T1000 (cell line): ENCODE measurements around the gene PRPF40B.

ENCODE experiments used
- DNase-seq: peaks from one replicate; lab custom pipeline; 2025; ENCODE audit warnings: mixed read lengths; lab: John Stamatoyannopoulos, UW

Gene PRPF40B

DNA sequence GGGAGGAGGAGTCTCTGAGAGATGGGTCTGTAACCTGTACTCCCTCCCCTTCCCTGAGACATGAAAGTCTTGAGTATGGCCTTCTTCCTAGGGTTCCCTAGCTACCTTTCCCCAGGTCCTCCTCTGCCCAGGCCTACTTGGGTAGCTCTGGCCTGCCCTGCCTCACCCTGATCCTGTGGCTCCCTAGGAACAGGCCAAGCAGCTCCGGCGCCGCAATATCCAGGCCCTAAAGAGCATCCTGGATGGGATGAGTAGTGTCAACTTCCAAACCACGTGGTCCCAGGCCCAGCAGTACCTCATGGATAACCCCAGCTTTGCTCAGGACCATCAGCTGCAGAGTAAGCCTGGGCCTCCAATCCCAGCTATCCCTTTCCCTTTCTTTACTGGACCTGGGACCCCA, 12.3 kb downstream of the PRPF40B start:
- DNase-seq, result no peak

DNA sequence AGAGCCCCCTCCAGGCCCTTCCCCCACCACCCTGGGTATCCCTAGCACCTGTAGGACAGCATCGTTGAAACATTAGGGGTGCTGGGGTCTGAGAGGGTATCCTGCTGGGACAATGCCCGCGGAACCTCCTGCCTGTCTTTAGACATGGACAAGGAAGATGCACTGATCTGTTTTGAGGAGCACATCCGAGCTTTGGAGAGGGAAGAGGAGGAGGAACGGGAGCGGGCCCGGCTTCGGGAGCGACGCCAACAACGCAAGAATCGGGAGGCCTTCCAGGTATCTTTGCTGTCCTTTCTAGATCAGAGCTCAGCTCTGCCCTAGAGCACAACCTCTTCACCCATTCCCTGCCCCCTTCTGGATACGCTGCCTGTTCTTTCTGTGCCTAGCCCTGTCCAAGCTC, 13.2 kb downstream of the PRPF40B start:
- DNase-seq, result no peak

DNA sequence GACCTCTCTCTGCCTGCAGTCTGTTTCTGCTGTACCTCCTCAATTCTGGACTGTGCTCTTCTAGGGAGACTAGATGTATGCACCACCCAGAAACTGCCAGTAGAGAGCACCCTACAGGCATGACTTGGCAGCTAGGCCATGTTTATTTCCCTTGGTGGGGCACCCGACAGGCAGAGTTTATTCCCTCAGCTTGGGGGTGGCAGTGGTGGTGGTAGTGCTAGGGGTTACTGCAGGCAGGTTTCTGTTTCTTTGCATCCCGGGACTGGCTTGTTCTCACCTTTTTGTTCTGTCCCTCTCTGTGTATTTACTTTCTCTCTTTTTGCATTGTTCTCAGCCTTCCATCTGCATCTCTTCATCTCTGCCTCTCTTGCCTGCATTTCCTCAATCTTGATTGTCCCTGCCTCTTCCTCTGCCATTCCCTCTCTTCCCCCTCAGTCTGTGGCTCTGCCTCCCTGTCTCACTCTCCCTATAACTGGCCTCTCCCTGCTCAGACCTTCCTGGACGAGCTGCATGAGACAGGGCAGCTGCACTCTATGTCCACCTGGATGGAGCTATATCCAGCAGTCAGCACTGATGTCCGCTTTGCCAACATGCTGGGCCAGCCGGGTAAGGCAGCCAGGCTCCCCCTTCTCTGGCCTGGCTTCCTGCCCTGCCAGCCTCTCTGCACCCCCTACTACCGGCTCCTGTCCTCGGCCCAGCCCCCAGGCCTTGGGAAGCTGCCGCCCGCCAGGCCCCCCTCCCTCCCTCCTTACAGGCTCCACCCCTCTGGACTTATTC, 13.8 kb downstream of the PRPF40B start:
- no peak for DNase-seq

DNA sequence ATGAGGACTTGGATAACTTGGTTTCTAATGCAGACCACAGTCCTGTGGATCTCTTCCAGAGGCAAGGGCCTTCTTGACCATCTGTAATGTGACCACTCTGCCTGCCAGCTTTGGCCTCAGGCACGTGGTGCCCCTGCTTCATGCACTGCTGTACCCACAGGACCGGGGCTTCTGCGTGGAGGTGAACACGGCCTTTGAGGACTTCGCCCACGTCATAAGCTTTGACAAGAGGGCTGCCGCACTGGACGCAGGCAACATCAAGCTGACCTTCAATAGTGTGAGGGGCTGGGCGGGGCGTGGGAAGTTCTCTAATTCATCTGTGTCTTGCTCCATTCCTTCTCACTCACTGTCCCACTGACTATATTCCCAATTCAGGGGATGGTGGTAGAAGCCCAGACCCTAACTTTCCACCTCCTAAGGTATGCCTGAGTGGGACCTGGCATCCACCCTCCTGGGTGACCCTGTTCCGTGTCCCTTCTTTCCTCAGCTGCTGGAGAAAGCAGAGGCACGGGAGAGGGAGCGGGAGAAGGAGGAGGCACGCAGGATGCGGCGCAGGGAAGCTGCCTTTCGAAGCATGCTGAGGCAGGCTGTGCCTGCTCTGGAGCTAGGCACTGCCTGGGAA, 18.5 kb downstream of the PRPF40B start:
- no peak for DNase-seq

DNA sequence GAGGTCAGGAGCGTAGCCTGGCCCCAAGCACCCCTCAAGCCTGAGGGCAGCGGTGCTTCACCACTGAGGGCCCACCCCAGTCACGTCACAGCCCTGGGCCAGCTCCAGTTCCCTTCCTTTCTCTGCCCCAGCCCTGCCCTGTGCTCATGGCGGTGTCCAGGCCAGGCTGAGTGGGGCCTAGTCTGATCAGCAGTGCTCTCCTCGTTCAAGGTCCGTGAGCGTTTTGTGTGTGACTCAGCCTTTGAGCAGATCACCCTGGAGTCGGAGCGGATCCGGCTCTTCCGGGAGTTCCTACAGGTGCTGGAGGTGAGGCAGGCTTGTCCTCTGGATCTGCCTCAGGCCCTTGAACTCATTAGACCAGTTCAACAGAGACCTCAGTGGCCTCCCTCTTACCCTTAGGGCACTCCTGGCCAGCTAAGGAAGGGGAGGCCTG, 19.0 kb downstream of the PRPF40B start:
- no peak for DNase-seq

DNA sequence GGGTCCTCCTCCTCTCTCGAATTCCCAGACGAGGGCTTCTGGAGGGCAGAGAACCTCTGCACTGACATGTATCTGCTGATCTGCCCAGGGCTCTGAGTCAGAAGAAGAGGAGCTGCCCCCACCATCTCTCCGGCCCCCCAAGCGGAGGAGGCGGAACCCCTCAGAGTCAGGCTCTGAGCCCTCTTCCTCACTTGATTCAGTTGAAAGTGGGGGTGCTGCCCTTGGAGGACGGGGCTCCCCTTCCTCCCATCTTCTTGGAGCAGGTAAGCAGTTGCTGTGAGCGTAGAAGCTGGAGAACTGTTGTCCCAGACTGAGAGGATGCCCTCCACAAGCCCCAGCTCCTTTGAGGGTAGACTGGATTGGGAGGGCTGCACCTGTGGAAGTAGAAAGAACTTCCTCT, 19.8 kb downstream of the PRPF40B start:
- no peak for DNase-seq

DNA sequence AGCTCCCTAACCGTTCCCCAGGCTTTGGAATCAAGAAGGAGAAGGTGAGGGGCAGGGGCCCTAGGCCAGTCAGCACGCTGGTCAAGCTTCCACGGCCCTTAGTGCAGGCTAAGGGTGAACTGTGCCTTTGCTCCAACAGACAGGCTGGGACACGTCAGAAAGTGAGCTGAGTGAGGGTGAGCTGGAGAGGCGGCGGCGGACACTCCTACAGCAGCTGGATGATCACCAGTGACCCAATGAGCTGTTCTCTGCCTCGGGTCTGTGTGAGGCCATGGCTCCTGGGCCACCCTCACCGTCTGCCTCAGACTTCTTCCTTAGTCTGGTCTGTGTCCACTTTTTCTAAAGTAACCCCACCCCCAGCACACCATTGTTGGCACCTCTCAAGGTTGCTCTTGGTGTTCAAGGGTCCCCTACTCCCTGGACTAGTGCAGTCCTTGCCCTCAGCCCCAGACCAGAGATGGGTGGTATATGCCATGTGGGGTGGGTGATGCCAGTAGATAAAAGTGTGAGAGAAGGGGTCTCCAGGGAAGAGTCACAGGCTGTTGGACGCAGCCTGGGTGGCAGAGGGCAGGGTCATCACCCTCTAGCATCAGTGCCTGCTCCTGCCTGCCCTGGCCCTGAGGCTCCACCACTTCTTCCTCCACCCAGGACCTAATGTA, 20.7 kb downstream of the PRPF40B start:
- DNase-seq, result no peak

DNA sequence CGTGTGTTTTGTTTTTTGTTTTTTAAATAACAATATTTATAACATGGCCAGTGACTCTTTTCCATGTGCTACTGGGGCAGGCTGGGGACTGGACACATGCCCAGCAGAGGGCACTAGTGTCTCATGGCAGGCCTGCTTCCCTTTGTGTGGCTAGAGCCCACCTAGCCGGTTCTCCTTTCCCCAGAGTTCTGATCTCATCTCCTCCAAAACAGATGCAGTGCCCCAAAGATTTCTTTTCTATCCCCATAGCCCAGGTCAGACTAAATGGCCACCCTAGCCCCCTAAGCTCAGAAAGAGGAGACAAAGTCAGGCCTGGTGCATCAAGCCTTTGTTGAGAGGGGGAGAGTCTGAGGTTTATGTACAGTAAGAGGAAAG, 21.2 kb downstream of the PRPF40B start:
- no peak for DNase-seq

DNA sequence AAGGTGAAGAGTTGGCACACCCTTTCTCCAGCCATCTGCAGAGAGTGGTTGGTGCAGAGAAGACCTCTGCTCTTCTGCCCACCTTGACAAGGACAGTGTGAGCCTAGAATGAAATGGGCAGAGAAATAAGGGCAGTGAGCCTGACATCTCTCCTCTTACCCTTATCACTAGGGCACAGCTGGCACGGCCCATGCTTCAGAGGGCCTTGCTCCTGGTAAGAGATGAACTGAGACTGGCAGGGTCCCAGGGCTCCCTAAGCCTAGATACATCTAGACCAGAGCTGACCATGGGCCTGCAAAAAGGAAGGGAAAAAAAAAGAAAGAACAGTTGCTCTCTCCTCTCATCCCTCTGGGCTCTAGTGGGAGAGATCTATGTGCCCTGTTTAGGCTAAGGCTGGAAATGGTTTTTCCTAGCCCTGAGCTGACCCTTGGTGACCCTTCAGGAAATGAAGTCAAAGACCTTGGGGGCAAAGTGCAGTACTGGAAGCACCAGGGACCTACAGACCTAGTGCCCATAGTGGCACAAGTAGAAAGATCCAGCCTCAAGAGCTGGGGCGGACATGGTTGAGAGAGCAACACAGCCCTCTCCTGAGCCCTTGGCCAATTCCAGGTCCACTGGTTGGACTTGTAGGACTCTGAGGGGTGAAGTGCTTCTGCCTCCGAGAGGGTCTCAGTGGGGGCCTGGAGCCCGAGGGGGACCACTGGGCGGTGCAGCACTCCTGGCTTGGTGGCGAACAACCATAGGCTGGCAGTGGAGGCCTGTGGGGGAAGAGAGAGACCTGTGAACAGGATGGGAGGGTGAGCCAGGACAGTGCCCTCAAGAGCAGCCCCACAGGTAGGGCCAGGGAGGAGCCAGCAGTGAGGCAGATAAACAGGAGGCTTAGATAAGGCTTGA, 22.0 kb downstream of the PRPF40B start:
- no peak for DNase-seq

DNA sequence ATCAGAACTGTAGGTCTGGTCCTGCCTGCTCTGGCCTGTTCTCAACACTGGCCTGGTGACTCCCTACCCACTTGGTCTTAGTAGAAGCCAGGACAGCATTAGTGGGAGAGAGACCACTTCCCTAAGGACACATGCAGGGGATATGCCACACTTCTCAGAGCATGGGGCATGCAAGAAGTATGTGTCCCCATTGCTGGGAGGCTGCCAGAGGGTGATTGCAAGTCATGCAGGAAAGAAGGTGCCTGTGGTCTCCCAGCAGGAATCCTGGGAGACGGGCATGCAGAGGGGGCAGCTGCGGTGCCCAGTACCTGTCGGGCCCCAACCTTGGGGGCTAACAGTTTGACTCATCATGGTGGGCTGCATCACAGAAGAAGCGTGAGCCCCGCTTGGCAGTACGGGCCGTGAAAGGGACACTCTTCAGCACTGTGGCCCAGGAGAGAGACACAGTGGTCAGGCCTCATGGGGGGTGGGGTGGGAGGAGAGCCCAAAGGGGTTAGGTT, 23.0 kb downstream of the PRPF40B start:
- DNase-seq, result no peak

DNA sequence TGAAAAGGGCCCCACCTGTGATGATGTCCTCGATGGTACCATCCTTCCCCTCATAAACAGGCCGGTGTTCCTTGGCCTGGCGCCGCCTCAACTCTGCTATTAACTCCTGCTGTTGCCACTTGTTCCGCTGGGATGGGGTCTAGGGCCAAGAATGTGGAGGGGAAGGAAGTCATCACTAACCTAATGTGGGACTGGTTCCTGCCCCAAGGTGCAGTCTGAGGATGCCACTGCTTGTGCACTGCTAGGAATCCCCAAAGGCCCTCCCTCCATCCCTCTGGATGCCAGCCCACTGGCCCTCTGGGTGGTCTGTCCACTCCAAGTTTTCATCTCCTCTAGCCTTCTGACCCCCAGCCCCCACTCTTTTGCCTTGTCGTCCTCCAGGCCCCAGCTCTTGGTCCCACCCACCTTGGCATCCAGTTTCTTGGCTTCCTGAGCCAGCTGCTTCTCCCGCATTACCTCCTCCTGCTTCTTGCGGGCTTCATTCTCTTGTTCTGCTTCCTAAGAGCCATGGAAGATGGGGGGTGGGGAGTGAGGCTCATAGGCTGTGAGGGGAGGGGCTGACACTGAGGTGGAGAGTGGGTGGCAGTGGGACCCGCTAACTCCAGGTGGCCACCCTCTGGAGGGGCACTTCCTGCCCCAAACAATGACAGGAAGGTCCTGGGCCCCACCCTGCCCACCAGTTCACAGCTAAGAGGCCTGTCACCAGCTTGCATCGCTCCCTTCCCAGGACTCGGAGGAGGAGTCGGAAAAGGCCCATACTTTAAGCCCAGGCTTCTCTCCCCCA, 23.7 kb downstream of the PRPF40B start:
- DNase-seq, result no peak

DNA sequence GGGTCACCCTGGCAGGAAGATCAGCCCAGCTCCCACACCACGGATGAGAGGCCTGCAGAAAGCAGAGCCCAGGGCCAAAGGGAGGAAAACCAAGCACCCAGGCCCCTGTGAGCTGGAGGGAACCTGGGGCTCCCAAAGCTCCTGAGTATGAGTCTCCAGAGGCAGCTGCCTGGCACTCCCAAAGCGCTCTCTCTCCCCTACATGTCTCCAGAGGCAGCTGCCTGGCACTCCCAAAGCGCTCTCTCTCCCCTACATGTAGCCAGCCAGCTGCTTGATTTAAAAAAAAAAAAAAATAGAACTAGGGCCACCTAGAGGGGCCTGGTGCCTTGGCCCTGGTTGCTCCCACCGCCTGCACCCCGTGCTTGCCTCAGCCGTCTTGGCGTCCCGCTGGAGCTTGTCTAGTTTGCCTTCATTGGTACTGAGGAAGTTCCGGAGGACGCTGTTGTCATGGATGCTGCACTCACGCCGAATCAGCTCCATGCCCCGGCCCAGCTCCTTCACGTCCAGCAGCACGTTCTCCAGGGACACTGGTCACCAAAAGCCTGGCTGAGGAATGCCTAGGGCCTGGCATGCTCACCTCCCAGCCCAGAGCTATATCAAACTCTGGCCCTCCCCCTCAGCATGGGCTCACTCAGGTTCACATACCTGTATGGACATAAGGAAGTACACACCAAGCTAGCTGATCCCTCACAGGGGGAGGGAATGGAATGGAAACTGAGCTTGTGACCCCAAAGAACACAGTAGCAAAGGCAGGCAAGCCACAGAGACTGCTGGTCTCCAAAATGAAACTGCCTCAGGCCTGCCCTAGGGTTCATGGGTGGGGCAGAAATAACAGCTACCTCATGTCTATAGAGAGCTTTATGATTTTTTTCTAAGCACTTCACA, 24.7 kb downstream of the PRPF40B start:
- no peak for DNase-seq

DNA sequence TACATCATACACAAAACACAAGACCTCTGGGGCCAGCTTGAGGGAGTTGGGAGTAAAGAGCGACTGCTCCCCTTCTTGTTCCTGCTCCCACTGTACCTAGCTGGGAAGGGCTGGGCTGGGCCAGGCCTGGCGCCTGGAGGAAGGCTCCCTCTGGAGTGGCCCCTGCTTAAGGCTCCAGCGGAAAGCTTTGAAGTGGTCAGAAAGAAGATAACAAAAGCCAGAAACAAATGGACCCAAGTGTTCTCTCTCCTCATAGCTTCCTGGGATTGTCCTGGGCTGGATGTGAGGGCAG, 25.3 kb downstream of the PRPF40B start:
- no peak for DNase-seq

DNA sequence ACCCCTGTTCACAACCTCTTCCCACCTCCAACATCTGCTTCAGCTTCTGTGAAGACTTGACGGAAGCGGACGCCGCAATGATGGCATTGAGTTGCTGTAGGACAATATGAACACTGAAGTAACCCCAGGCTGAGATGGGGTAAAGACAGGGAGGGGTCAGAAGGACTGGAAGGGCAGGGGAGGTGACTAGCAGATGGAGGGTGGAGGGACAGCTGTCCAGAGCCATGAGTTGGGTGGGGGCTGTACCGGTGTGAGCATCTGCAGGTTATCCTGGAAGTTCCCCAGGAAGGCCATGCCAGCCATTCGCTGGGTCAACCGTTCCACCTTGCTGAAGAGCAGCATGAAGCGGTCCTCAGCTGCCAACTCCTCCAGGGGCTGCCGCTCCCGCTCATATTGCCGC, 26.1 kb downstream of the PRPF40B start:
- no peak for DNase-seq

DNA sequence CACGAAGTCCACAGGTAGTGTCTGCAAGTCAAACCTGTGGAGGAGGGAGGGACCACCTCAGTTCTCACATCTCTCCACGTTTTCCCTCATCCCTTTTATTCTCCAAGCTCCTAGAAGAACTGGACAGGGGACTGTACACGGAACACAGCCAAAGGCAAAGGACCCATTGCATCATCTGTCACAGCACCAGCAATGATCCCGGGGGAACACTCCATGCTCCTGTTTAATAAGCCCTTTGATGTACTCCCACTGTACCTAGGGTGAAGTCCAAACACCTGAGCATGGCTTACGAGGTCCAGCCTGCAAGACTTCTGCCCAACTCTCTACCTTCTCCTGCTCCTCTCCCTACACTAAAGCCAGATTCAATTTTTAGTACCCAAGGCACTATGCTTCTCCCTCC, 26.5 kb downstream of the PRPF40B start:
- DNase-seq, result no peak

DNA sequence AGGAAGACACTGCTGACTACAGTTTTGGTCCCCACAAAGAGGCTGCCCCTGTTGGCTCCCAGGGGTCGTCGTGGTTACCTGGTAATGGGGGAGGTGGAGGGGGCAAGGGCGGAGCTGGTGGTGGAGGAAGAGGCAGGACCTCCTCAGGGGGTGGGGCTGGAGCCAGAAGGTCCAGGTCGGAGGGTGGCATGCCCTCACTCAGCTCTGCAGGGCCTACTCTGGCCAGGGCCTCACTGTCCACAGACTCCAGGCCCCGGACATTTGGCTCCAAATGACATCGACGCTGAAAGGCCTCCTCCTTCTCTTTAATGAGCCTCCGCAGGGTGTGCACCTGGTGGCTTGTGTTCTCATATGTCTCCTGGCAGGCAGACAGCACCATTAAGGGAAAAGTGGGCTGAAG, 28.5 kb downstream of the PRPF40B start:
- no peak for DNase-seq

DNA sequence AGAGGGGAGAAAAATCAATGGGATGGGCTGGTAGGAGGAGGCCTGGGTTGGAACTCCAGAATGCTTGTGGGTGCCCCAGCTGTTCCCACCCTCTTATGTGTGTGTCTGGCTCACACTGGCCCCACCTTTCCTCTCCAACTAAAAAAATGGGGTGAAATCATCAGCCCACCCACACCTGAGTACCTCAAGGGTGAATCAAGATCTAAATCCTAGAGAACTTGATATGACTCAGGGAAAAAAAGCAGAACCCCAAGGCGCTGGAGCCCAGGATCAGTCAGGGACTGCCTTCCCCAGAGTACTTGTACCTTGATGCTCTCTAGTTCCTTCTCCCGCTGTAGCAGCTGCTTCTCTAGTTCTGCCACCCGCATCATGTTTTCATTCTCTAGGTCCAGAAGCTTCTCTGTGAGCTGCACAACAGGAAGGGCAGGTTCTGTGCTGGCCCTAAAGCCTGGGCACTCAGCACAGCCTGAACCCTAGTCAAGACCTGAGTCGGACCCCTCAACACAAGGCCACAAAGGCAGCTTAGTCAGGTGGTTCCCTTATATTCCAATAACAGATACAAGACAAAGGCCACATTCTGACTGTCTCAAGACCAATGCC, 29.7 kb downstream of the PRPF40B start:
- no peak for DNase-seq

DNA sequence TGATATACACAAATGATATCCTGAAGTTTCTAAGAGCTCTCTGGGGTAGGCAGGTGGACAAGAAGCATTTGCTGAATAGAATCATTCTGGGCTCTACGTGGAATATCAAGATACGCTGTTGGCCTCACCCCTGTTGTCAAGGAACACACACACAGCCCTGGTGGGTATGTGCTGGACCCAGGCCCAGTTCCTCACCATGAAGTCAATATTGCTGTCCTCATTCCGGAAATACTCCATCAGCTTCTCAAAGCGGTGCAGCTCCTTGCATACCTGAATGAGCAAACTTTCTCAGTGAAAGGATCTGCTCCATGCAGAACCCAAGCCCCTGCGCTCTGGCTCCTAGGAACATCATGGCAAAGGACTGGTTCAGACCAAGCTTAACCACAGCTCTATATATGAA, 31.4 kb downstream of the PRPF40B start:
- no peak for DNase-seq

DNA sequence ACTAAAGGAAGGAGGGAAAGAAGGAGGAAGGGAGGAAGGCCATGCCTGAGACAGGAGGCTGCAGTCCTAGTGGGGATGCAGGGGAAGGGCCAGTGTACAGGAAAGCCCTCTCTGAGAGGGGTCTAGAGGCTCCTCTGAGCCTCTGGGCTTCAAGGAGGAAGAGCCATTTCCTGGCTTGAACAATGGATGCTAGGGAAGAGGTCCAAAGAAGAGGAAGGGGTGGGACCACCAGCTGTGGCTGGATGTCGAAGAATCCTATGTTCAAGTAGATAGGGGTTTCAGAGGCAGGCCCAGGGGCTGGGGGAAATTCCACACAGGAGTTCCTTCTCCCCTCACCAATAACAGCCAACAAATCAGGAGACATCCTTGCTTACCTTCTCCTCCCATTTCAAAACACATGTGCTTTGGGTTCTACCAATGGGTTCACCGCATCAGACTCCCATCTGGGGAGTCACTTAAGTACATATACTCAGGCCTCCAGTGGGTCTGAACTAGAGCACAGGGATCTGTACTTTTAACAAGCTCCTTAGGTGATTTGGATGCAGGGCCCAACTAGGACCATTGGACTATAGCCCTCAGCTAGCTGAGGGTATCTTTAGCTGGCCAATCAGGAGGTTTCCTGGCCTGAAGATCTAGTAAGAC, 32.4 kb downstream of the PRPF40B start:
- no peak for DNase-seq

DNA sequence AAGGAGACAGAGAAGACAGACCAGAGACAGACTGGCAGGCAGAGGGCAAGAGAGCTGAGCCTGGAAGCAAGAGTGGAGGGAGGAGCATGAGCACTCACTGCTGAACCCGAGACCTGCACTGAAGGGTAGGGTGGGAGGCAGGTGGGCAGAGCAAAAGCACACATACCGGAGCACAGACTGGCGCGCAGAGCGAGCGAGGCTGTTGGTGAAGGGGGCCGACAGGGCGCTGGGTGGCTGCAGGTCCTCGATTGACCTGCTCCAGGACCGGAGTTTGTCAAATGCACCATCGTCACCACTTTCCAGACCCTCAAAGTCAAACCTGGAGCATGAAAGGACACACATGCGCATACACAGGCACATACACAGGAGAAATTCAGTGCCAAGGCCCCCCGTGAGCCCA, 34.9 kb downstream of the PRPF40B start:
- DNase-seq, result no peak
